Cardiac septum (tissue), 1 donor: Measurements from ENCODE around the gene TGFBR2. TPM values are rescaled to one million over a fixed set of nuclear protein-coding genes. Genes with fewer than 3 reads are reported as not detected.
"Not testable (repeated sequence)": the region's sequence is repeated elsewhere in the genome, so short reads cannot be mapped to it uniquely, and the experiment has no call there.

Experiments
- DNase-seq: peaks from one replicate; pipeline ENCODE4 v3.0.0-alpha.2; 2020; ENCODE audit warnings: low spot score
- intact Hi-C: fragments of 100-400 bp; cut with DNase I; formaldehyde crosslinking; loops from one replicate; pipeline ENCODE4 v1.14.0; 2022
- total RNA-seq: library from RNA; stranded (reverse); fragmentation: NEBNext Ultra II Directional; extraction: Animal tissue kit (Norgen Biotek cat#: 25700); gene quantifications from one replicate; pipeline ENCODE4 v1.2.1, GENCODE V29; 2021
- donor health status: DM: no; HTN: no; CAD: no.

Gene TGFBR2
- total RNA-seq, 1 donor from 2014 or later = 66.7 TPM

- intact Hi-C loops = loop anchor here (10.0 kb wide), 1 partner anchor 60 kb away; the partner anchor contains the start of gene TGFBR2
- no peak for DNase-seq
These were observed 58.5 kb downstream of the TGFBR2 start for GRCh38 chr3:30664884-30665283.

DNA sequence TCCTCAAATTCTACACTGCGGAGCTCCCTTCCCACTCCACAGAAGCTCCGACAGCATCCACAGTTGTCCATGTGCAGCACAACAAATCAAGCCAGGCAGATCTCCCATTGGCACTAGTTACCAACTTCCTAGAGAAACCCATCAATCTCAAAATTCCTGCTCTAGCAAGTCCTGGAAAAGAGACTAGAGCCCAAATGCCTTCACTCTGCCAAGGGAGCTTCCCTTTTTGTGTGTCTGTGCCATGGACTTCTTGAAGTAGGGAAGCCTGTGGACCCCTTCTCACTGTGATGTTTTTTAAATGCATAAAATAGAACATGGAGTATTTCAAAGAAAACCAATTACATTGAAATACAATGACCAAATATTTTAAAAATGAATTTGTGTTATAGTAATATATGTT is 59.1 kb downstream of the TGFBR2 start:
- intact Hi-C loops = loop anchor here (10.0 kb wide), 1 partner anchor 61 kb away; the partner anchor contains the start of gene TGFBR2
- DNase-seq = no peak

DNA sequence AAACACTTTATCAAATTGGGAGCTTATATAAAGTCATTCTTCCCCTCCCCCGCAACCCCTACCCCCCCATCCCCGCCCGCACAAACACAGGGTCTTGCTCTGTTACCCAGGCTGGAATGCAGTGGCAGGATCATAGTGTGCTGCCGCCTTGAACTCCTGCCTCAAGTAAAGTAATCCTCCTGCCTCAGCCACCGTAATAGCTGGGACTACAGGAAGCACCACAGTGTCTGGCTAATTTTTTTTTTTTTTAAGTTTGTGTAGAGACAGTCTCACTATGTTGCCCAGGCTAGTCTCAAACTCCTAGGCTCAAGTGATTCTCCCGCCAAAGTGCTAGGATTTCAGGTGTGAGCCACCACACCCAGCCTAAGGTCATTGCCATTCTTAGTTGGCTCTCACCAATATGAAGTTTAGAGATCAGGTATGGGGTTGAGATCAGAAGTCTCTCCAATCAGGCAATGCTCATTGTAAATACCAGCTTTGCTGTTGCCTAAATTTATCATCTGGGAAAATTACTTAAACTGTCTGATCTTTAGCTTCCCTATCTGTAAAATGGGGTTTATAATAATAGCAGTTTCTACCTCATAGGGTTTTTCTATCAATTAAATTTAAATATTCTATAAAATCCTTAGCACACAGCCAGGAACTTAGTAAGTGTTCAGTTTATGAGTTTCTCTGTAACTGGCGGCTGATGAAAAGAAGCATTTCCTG is 60.3 kb downstream of the TGFBR2 start:
- no peak for DNase-seq
- intact Hi-C loops = loop anchor here (10.0 kb wide), 1 partner anchor 62 kb away; the partner anchor contains the start of gene TGFBR2

DNA sequence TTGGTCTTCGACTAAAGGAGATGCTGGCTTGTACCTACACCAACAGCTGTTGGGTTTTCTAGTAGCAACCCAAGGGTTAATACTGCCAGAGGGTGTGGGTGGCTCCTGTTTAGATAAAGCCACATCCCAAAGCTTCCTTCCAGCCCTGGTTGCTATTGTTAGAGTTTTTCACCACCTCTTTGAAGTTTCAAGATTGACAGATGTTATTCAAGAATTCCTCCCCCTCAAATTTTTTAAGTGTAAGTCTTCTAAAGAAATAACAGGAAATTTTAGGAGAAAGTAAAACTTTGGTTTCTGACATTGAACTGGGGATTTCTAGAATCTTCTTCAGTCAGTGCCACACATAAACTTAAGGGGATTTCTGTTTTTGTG is 60.9 kb downstream of the TGFBR2 start:
- DNase-seq = no peak
- intact Hi-C loops = loop anchor here (10.0 kb wide), 1 partner anchor 62 kb away; the partner anchor contains the start of gene TGFBR2

- intact Hi-C loops = loop anchor here (10.0 kb wide), 1 partner anchor 63 kb away; the partner anchor contains the start of gene TGFBR2
- DNase-seq = no peak
These were observed 61.7 kb downstream of the TGFBR2 start for GRCh38 chr3:30668051-30668609.

DNA sequence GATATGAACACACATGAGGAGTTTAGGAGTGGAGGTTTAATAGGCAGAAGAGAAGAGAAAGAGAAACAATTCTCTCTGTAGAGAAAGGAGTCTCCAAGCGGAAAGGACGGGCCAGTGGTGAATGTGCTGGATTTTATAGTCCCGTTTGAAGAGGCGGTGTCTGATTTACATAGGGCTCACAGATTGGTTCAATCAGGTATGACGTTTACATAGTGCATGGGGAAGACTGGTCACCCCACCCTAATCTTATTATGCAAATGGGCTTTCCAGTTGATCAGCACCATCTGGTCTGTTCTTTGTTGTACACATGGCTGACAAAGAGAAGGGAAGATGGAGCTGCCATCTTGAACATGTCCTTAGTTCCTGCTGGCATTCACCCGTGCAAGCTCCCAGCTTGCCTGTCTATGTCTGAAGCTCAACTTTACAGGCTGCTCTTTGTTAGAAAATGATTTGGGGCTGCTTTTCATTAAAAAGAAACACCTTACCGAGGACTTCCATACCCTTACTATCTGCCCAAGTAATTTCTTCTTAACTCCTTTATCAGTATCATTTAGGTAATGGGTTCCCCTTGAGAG is 63.0 kb downstream of the TGFBR2 start:
- intact Hi-C loops = loop anchor here (10.0 kb wide), 1 partner anchor 65 kb away; the partner anchor contains the start of gene TGFBR2

DNA sequence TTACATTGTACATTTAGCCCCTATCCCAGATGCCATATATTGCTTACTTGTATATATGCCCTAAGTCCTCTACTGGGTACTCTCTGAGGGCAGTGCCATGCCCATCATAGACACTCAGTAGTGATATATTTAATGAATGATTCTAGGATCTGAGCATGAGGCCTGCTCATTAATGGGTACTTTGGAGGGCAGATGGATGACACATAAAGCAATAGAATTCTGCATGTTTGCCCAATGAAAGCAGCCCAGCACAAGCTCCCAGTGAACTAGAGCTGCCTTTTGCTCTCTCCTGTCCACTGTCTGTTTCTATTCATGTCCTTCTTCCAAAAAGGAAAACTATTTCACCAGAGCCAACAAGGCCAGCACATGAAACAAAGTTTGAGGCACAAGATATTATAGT is 63.9 kb downstream of the TGFBR2 start:
- intact Hi-C loops = no loop called here

More for the DNA sequence above, 63.0 kb downstream of the TGFBR2 start:
- not testable (repeated sequence) for DNase-seq

DNA sequence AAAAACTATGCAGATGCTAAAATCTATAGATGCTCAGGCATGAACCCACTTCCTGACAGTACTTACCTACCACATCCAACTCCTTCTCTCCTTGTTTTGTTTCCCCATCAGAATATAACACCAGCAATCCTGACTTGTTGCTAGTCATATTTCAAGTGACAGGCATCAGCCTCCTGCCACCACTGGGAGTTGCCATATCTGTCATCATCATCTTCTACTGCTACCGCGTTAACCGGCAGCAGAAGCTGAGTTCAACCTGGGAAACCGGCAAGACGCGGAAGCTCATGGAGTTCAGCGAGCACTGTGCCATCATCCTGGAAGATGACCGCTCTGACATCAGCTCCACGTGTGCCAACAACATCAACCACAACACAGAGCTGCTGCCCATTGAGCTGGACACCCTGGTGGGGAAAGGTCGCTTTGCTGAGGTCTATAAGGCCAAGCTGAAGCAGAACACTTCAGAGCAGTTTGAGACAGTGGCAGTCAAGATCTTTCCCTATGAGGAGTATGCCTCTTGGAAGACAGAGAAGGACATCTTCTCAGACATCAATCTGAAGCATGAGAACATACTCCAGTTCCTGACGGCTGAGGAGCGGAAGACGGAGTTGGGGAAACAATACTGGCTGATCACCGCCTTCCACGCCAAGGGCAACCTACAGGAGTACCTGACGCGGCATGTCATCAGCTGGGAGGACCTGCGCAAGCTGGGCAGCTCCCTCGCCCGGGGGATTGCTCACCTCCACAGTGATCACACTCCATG is 65.3 kb downstream of the TGFBR2 start:
- intact Hi-C loops = no loop called here
- DNase-seq = no peak

More for the DNA sequence above, 63.9 kb downstream of the TGFBR2 start:
- no peak for DNase-seq

DNA sequence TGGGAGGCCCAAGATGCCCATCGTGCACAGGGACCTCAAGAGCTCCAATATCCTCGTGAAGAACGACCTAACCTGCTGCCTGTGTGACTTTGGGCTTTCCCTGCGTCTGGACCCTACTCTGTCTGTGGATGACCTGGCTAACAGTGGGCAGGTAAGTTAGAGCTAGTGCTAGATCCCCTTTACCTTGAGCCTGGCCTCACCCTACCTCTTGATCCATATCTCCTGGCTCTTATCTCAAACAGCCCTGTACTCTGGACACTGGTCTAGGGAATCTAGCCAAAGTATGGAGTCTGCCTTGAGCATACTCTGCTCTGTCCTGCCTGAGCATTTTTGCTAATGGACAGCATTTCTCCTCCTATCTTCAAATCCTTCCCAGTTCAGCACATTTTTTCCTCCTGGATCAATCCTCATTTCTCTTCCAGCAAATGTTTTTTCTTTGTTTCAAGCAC is 65.9 kb downstream of the TGFBR2 start:
- no peak for DNase-seq
- intact Hi-C loops = no loop called here

DNA sequence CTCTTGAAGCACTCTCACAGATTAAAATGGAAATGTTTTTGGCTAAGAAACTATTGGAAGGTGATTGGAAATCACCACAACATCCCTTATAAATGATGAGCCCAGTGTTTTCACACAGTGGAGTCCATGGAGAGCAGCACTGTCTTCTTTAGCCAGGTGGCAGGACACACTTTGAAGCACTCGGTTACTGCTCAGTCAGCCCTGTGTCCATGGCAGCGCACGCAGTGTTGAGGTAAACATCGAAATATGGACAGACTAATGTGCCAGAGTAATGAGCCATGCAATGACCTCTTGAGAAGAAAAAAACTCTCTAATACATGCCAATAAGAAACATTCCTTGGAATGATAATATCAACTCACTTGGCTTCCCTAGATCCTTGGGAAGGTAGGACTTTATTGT is 66.6 kb downstream of the TGFBR2 start:
- no peak for DNase-seq
- intact Hi-C loops = no loop called here

- no peak for DNase-seq
- intact Hi-C loops = no loop called here
These were observed 67.3 kb downstream of the TGFBR2 start for GRCh38 chr3:30673425-30674341.

DNA sequence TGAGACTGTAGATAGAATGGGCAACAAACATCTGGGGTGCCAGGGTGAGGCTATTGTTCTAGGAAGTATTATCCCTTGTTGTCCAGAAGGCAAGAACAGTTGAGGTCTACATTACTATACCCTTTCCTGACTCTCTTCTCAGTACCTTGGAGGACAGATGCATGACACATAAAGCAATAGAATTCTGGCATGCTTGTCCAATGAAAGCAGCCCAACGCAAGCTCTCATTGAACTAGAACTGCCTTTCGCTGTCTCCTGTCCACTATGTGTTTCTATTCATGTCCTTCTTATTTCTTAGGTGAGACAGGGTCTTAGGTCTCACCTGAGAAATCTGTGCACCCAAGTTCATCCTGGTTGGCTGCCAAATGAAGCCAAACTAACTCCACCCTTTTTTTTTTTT is 68.6 kb downstream of the TGFBR2 start:
- DNase-seq = no peak
- intact Hi-C loops = no loop called here

DNA sequence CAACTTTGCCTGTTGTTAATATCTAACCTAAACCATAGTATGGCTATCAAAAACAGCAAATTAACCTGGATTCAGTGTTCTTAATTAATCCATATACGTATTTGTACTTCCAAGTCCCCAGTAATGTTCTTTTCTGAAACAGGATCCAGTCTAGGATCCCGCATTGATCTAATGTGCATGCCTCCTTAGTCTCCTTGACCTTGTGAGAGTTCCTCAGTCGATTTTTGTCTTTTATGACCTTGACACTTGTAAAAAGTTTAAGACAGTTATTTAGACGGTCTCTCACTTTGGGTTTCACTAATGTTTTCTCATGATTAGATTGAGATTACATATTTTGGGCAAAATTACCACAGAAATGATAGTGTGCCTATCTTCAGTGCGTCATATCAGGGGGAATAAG is 69.4 kb downstream of the TGFBR2 start:
- intact Hi-C loops = no loop called here

GRCh38 chr3:30676424-30677346 is 70.3 kb downstream of the TGFBR2 start:
- intact Hi-C loops = no loop called here

More for the DNA sequence above, 69.4 kb downstream of the TGFBR2 start:
- no peak for DNase-seq

DNA sequence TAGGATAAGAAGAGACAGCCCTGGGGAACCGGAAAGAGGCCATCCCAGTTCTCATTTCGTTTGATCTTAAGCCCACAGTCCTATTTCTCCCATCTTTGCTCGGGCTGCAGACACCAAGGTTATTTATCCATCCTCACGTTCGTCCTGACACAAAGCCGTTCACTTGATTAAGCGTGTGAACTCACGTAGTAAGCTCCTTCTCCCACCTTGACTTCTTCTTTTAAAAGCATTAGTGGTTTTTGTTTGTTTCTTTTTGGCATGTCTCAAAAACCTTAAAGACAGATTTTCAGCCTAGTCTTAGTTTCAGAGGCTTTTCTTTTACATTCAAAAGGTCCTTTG is 70.9 kb downstream of the TGFBR2 start:
- DNase-seq = no peak
- intact Hi-C loops = no loop called here

More at GRCh38 chr3:30676424-30677346, 70.3 kb downstream of the TGFBR2 start:
- DNase-seq = no peak

GRCh38 chr3:30679045-30679444 is 72.6 kb downstream of the TGFBR2 start:
- intact Hi-C loops = no loop called here
- no peak for DNase-seq

DNA sequence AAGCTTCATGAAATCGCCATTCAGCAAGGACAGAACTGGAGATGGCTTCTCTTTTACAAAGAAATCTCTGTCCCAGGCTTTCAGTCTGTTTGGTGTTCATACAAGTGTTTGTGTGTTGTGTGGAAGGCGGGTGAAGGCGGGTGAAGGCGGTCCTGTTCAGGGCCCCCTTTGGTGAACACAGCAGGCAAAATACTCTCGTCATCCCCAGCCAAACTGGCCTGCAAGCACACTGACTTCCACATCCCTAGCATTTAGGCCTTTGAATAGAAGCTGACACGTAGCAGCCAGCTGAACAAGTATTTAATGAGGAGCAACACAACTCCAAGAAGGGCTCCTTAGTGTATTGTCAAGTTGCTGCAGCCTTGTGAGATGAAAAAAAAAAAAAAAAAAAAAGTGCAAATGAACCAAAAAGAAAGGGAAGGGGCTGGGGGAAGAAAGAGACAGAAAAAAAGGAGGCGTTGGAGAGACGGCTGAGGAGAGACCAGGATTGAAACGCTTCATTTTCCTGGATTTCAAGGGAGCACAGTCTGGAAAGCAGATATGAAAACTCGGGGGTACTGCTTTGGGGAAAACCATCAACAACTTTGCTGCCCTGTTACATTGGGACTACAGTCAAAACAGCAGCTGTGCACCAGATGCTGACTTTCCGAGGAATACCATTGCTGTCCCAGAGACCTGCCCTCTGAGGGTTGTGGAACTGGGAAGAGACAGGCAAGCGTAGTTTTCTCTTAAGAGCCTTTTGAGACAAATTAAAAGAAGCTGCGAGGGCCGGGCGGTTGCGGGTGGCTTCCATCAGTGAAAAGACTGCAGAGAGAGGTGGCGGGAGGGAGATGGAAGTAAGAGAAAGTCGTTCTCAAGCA is 74.6 kb downstream of the TGFBR2 start:
- no peak for DNase-seq
- intact Hi-C loops = loop anchor here (2.0 to 10.0 kb wide), 3 partner anchors 22 to 456 kb away; no protein-coding TSS in a partner anchor
